ENCODE results near the gene CS. TPM values are rescaled to one million over a fixed set of nuclear protein-coding genes. Genes with fewer than 3 reads are reported as not detected.
A peak's percentile ranks its signal among the peaks of the same experiment; 100 is the strongest.
"Not testable (repeated sequence)": the region's sequence is repeated elsewhere in the genome, so short reads cannot be mapped to it uniquely, and the experiment has no call there.

The CS gene
- total RNA-seq, 3 donors from 2014 or later (not counting 1 experiment from before 2014, with no cell fraction given) = 185 to 190 (median 188) TPM

DNA sequence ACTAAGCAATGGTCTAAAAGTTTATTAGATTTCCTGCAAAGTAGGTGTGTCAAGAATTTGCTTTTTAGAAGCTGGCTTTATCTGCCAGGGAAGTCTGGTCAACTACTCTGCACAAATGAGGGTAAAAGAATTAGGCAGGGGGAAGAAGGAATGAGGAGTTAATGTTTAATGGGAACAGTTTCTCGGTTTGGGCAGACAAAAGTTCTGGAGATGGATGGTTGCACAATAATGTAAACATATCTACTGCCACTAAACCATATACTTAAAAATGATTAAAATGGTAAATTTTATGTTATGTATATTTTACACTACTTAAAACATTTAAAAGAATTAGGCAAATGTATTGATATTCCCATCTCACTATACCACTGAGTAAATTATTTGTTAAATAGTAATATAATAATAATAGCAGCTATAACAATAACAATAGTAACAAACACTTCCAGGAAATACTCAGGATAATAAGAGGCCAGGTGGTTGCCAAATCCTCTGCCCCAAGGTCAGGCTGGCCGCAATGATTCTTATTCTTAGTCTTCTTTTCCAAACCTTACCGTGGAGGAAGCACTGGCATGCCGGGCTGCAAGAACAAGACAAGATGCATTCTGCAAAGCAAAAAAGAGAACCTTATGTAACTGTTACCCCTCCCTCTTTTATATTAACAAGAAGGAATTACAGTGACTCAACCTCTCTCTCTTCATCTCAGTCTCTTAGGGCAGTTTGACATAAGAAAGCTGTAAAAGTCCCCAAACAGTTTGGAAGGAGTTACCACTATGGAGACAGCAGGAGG lies 13.9 kb downstream of the CS start:
- DNase-seq = no peak
- Mint-ChIP-seq H3K36me3 (peaks cover 6% of the 10 kb centered on the region), H3K9me3 (no peaks in the 10 kb centered on the region), H3K4me3 (no peak overlapping the region), H3K4me1 (peaks cover 2 to 8% of the 10 kb centered on the region in 2 donors), H3K27ac (no peak overlapping the region), H3K27me3 (ENCODE audit: low read depth in 2 of 2) (no peaks in the 10 kb centered on the region)
- WGBS (ENCODE audit: insufficient coverage) = 98% methylated on average over 3 of the region's 4 CpGs
- H3K9me3 ChIP-seq (ENCODE audit: control insufficient read depth, insufficient read depth, low read length) = no peaks in the 10 kb centered on the region
- H3K4me1 ChIP-seq (ENCODE audit: control insufficient read depth, insufficient read depth, low read length) = no peaks in the 10 kb centered on the region
- H3K36me3 ChIP-seq (ENCODE audit: control insufficient read depth, insufficient read depth, low read length) = peaks cover 50% of the 10 kb centered on the region
- H3K4me3 ChIP-seq (ENCODE audit: low read length) = no peak overlapping the region
- H3K27me3 ChIP-seq (ENCODE audit: control insufficient read depth, insufficient read depth, low read length) = no peaks in the 10 kb centered on the region
- TF ChIP-seq, protein P1, sequence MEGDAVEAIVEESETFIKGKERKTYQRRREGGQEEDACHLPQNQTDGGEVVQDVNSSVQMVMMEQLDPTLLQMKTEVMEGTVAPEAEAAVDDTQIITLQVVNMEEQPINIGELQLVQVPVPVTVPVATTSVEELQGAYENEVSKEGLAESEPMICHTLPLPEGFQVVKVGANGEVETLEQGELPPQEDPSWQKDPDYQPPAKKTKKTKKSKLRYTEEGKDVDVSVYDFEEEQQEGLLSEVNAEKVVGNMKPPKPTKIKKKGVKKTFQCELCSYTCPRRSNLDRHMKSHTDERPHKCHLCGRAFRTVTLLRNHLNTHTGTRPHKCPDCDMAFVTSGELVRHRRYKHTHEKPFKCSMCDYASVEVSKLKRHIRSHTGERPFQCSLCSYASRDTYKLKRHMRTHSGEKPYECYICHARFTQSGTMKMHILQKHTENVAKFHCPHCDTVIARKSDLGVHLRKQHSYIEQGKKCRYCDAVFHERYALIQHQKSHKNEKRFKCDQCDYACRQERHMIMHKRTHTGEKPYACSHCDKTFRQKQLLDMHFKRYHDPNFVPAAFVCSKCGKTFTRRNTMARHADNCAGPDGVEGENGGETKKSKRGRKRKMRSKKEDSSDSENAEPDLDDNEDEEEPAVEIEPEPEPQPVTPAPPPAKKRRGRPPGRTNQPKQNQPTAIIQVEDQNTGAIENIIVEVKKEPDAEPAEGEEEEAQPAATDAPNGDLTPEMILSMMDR (IDR thresholded peaks at IDR 0.05) = no peak
- no peak for ATAC-seq
- intact Hi-C loops (cut with micrococcal nuclease) = no loop called here
- H3K27ac ChIP-seq (ENCODE audit: low read length) = no peak overlapping the region

DNA sequence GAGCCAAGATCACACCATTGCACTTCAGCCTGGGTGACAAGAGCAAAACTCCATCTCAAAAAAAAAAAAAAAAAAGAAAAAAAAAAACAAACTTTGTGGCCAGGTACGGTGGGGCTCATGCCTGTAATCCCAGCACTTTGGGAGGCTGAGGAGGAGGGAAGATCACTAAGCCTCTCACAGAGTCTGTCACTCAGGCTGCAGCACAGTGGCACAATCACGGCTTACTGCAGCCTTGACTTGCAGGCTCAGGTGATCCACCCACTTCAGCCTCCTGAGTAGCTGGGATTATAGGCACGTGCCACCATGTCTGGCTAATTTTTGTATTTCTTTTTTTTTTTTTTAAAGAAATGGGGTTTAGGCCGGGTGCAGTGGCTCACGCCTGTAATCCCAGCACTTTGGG lies 15.9 kb downstream of the CS start:
- H3K27ac ChIP-seq (ENCODE audit: low read length); H3K27me3 ChIP-seq (ENCODE audit: control insufficient read depth, insufficient read depth, low read length); intact Hi-C loops (cut with micrococcal nuclease); H3K27ac Mint-ChIP-seq; H3K4me1 Mint-ChIP-seq; H3K4me3 Mint-ChIP-seq; DNase-seq; H3K9me3 ChIP-seq (ENCODE audit: control insufficient read depth, insufficient read depth, low read length); H3K9me3 Mint-ChIP-seq; H3K27me3 Mint-ChIP-seq (ENCODE audit: low read depth in 2 of 2); H3K4me3 ChIP-seq (ENCODE audit: low read length); ATAC-seq; H3K36me3 Mint-ChIP-seq; H3K4me1 ChIP-seq (ENCODE audit: control insufficient read depth, insufficient read depth, low read length): not testable (repeated sequence)
- H3K36me3 ChIP-seq (ENCODE audit: control insufficient read depth, insufficient read depth, low read length) = peaks cover 53% of the 10 kb centered on the region
- WGBS (ENCODE audit: insufficient coverage) = 96% methylated on average over 5 of the region's 5 CpGs

DNA sequence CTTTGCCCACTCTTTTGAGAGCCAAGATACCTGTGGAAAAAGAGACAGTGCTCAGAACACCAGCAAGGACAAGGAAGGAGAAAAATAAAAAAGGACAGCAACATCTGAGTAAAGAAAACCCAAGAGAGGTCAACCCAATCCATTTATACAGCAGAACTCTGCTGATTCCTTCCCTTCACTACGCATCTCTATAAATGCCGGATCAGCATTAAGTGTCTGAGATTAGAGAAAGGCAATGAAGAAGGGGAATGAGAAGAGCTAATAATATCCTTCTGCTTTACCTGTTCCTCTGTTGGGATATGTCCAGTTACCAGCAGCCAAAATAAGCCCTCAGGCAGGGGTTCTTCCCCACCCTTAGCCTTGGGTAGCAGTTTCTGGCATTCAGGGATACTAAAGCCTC lies 17.6 kb downstream of the CS start:
- H3K9me3 ChIP-seq (ENCODE audit: control insufficient read depth, insufficient read depth, low read length) = no peaks in the 10 kb centered on the region
- DNase-seq (no peak), ATAC-seq (no peak)
- TF ChIP-seq, protein P1 (IDR thresholded peaks at IDR 0.05) = no peak
- intact Hi-C loops (cut with micrococcal nuclease) = no loop called here
- peak overlapping the region in 1 of 2 donors; percentile 47 for H3K27ac Mint-ChIP-seq
- H3K27ac ChIP-seq (ENCODE audit: low read length) = no peak overlapping the region
- WGBS (ENCODE audit: insufficient coverage) = no CpG with 5 or more reads among the region's 2 CpGs
- H3K4me1 Mint-ChIP-seq = peaks cover 0 to 5% of the 10 kb centered on the region in 2 donors
- H3K9me3 Mint-ChIP-seq = no peaks in the 10 kb centered on the region
- peaks cover 69% of the 10 kb centered on the region for H3K36me3 ChIP-seq (ENCODE audit: control insufficient read depth, insufficient read depth, low read length)
- no peaks in the 10 kb centered on the region for H3K27me3 Mint-ChIP-seq (ENCODE audit: low read depth in 2 of 2)
- H3K4me3 Mint-ChIP-seq = no peak overlapping the region
- H3K27me3 ChIP-seq (ENCODE audit: control insufficient read depth, insufficient read depth, low read length) = no peaks in the 10 kb centered on the region
- H3K36me3 Mint-ChIP-seq = peaks cover 6% of the 10 kb centered on the region
- no peak overlapping the region for H3K4me3 ChIP-seq (ENCODE audit: low read length)
- no peaks in the 10 kb centered on the region for H3K4me1 ChIP-seq (ENCODE audit: control insufficient read depth, insufficient read depth, low read length)

DNA sequence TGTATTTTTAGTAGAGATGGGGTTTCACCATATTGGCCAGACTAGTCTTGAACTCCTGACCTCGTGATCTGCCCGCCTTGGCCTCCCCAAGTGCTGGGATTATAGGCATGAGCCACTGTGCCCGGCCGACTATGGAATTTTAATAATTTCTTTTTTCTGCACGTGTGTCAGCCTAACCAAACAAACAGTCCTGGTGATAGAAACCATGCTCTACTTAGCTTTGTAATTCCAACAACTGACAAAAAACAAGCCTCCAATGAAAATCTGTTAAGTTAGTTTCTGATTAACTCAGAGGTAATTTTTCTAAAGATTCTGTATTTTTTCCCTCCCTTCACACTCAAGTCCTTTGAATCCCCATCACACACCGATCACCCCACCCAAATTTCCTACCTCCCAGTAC lies 18.1 kb downstream of the CS start:
- no peak overlapping the region for H3K4me3 Mint-ChIP-seq
- DNase-seq (no peak), ATAC-seq (no peak)
- peak overlapping the region in 1 of 2 donors; percentile 47 for H3K27ac Mint-ChIP-seq
- intact Hi-C loops (cut with micrococcal nuclease) = no loop called here
- H3K9me3 Mint-ChIP-seq = no peaks in the 10 kb centered on the region
- H3K36me3 ChIP-seq (ENCODE audit: control insufficient read depth, insufficient read depth, low read length) = peaks cover 72% of the 10 kb centered on the region
- no peaks in the 10 kb centered on the region for H3K4me1 ChIP-seq (ENCODE audit: control insufficient read depth, insufficient read depth, low read length)
- H3K4me1 Mint-ChIP-seq = peaks cover 0 to 5% of the 10 kb centered on the region in 2 donors
- H3K27me3 Mint-ChIP-seq (ENCODE audit: low read depth in 2 of 2) = no peaks in the 10 kb centered on the region
- WGBS (ENCODE audit: insufficient coverage) = 90% methylated on average over 6 of the region's 6 CpGs
- peaks cover 6% of the 10 kb centered on the region for H3K36me3 Mint-ChIP-seq
- no peaks in the 10 kb centered on the region for H3K27me3 ChIP-seq (ENCODE audit: control insufficient read depth, insufficient read depth, low read length)
- no peak overlapping the region for H3K4me3 ChIP-seq (ENCODE audit: low read length)
- TF ChIP-seq, protein P1 (IDR thresholded peaks at IDR 0.05) = no peak
- H3K27ac ChIP-seq (ENCODE audit: low read length) = no peak overlapping the region
- no peaks in the 10 kb centered on the region for H3K9me3 ChIP-seq (ENCODE audit: control insufficient read depth, insufficient read depth, low read length)

All from natural killer cell (primary cell).